Spinal cord (tissue), 10 donors: ENCODE results near the gene CGN. TPM values are rescaled to one million over a fixed set of nuclear protein-coding genes. Genes with fewer than 3 reads are reported as not detected.

Experiments used
- DNase-seq, 6 donors: peaks; one replicate each; pipeline versions ENCODE4 v3.0.0 to v3.0.0-alpha.2; 2013 to 2015; ENCODE audit warnings: low spot score in 6 of 6, low read depth in 4 of 6
- H3K27ac ChIP-seq: one replicate; pipeline ENCODE4 v1.5.1; 2013; ENCODE audit warnings: low read depth, low read length, control low read depth
- H3K27me3 ChIP-seq: one replicate; pipeline ENCODE4 v1.6.1; 2013; ENCODE audit warnings: low read length; ENCODE audit not compliant: control insufficient read depth, insufficient read depth
- H3K36me3 ChIP-seq: one replicate; pipeline ENCODE4 v1.6.1; 2013; ENCODE audit warnings: low read length; ENCODE audit not compliant: control insufficient read depth, insufficient read depth
- H3K4me1 ChIP-seq: one replicate; pipeline ENCODE4 v1.6.1; 2013; ENCODE audit warnings: low read length; ENCODE audit not compliant: control insufficient read depth, insufficient read depth
- H3K4me3 ChIP-seq: one replicate; pipeline ENCODE4 v1.5.1; 2013; ENCODE audit warnings: low read depth, low read length, control low read depth
- H3K9me3 ChIP-seq: one replicate; pipeline ENCODE4 v1.6.1; 2013; ENCODE audit warnings: low read length; ENCODE audit not compliant: control insufficient read depth, insufficient read depth
- WGBS: methylation state at CpG from one replicate; pipeline ENCODE4 v1.1.5; 2013; ENCODE audit warnings: missing lambda C conversion rate; ENCODE audit not compliant: insufficient coverage; 5-methylcytosine and 5-hydroxymethylcytosine counted together
- polyA plus RNA-seq, 2 donors: library from polyadenylated mRNA; unstranded; fragments of 120-200 nt; gene quantifications; one replicate each; pipeline ENCODE4 v1.2.1, GENCODE V29; 2013; ENCODE audit not compliant: insufficient read length in 2 of 2
- total RNA-seq, 2 donors: library from RNA; depleted of rRNA in 1 of 2; stranded (reverse); fragments of 120-200 nt in 1 of 2; fragments of >200 nt in 1 of 2; gene quantifications; one replicate each; pipeline versions ENCODE4 v1.2.3 to v1.2.4, GENCODE V29; 2013 to 2014
- donor health status: healthy.

Gene CGN
- total and polyA plus RNA-seq, 4 donors, result 2.4 to 14.1 (median 5.5) TPM

DNA sequence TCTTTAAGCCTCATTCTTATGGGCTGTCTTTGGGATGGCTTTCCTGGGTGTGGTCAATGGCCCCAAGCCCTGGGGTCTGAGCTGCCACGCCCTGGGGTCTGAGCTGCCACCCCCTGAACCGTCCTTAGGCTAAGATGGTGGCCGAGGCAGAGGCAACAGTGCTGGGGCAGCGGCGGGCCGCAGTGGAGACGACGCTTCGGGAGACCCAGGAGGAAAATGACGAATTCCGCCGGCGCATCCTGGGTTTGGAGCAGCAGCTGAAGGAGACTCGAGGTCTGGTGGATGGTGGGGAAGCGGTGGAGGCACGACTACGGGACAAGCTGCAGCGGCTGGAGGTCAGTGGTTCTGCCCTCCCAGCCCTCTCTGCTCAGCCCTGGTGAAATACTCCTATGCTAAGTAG, 18.6 kb downstream of the CGN start:
- WGBS, result 94% methylated on average over 16 of the region's 18 CpGs
- no peaks in the 10 kb centered on the region for H3K9me3 ChIP-seq
- peaks cover 53% of the 10 kb centered on the region for H3K36me3 ChIP-seq
- no peak for DNase-seq
- H3K4me3 ChIP-seq, result no peak overlapping the region
- H3K4me1 ChIP-seq, result no peaks in the 10 kb centered on the region
- no peaks in the 10 kb centered on the region for H3K27me3 ChIP-seq
- no peak overlapping the region for H3K27ac ChIP-seq

DNA sequence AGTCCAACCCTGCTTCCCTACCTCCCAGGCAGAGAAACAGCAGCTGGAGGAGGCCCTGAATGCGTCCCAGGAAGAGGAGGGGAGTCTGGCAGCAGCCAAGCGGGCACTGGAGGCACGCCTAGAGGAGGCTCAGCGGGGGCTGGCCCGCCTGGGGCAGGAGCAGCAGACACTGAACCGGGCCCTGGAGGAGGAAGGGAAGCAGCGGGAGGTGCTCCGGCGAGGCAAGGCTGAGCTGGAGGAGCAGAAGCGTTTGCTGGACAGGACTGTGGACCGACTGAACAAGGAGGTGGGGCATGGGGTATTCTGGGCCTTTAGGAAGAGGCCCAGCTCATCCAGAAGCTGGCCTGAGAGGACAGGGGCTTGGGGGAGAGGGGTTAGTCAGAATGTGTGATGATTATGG, 19.3 kb downstream of the CGN start:
- no peak for DNase-seq
- no peak overlapping the region for H3K4me3 ChIP-seq
- no peaks in the 10 kb centered on the region for H3K27me3 ChIP-seq
- H3K27ac ChIP-seq, result no peak overlapping the region
- no peaks in the 10 kb centered on the region for H3K4me1 ChIP-seq
- 81% methylated on average over 11 of the region's 11 CpGs for WGBS
- no peaks in the 10 kb centered on the region for H3K9me3 ChIP-seq
- H3K36me3 ChIP-seq, result peaks cover 54% of the 10 kb centered on the region

DNA sequence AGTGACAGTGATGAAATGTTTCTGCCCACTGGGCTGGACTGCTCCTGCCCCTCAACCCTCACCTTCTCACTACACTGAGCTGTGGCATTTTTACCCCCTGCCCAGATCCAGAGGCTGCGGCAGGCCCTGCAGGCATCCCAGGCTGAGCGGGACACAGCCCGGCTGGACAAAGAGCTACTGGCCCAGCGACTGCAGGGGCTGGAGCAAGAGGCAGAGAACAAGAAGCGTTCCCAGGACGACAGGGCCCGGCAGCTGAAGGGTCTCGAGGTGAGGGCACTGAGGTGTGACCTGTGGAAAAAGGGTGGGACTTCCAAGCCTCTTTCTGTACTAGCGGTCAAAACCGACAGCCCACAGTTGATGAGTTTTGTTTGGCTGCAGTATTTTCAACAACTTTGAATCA, 22.7 kb downstream of the CGN start:
- Histone ChIP-seq H3K4me3 (no peak overlapping the region), H3K9me3 (no peaks in the 10 kb centered on the region), H3K36me3 (peaks cover 58% of the 10 kb centered on the region), H3K27me3 (no peaks in the 10 kb centered on the region), H3K4me1 (no peaks in the 10 kb centered on the region), H3K27ac (no peak overlapping the region)
- 59% methylated on average over 8 of the region's 10 CpGs for WGBS
- DNase-seq, result no peak

DNA sequence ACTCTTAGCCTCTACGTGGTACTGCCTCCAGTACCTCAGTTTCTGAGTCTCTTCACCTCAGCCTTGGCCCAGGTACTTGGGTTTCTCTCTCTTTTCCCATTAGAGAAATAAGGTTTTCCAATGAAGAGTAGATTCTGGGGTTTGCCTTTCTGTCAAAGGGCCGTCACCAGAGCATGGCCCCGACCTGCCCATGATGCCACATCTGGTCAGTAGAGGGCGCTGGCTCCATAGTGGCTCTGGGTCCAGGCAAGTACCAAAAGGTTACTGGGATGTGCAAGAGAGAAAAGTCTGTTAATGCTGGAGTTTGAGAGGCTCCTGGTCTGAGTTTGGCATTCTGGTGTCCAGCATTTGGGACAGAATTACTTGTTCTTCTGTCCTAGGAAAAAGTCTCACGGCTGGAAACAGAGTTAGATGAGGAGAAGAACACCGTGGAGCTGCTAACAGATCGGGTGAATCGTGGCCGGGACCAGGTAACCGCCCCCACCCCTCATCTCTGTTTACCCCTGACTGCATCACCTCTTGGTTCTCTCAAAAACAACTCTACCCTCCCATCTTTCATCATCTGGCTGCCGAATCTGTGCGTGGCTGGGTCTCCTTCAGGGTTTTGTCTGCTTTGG, 23.6 kb downstream of the CGN start:
- peak in 3 of 6 donors; percentile 35 to 63 (median 60) for DNase-seq
- Histone ChIP-seq H3K9me3 (no peaks in the 10 kb centered on the region), H3K4me3 (no peak overlapping the region), H3K4me1 (peaks cover 6% of the 10 kb centered on the region), H3K36me3 (peaks cover 51% of the 10 kb centered on the region), H3K27ac (no peak overlapping the region), H3K27me3 (no peaks in the 10 kb centered on the region)
- 67% methylated on average over 10 of the region's 12 CpGs for WGBS

DNA sequence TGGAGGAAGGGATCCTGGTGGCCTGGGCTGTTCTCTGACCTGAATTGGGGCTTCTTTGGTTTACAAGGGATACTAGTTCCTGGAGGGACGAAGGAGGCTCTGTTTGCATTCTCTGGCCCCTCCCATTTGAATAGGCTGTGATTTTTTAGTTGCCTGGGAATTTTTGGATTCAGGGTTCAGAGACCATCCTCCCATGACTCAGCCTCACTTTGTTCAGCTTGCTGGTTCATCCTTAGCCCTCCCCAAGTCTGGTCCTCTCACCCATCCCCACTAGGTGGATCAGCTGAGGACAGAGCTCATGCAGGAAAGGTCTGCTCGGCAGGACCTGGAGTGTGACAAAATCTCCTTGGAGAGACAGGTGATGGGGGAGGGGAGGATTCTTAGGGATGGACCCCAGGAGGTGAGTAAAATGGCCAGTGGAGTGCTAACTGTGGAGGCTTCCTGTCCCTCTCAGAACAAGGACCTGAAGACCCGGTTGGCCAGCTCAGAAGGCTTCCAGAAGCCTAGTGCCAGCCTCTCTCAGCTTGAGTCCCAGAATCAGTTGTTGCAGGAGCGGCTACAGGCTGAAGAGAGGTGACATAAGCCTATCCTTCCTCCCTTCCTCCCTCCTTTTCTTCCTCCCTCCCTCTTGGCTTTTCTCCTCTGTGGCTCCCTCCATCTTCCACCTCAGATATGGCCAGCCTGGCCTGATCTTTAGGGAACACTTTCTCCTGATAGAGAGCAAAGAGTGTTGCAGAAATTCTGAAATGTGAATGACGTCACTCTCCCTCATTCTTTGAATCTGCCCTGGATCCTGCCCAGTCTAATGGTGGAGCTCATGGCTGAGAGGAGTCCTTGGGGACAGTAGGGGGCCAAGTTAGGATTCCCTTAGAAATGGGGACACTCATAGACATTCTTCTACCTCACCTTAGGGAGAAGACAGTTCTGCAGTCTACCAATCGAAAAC, 24.4 kb downstream of the CGN start:
- H3K27me3 ChIP-seq, result no peaks in the 10 kb centered on the region
- WGBS, result 96% methylated on average over 5 of the region's 6 CpGs
- no peak for DNase-seq
- H3K27ac ChIP-seq, result no peak overlapping the region
- no peaks in the 10 kb centered on the region for H3K9me3 ChIP-seq
- H3K36me3 ChIP-seq, result peaks cover 44% of the 10 kb centered on the region
- H3K4me1 ChIP-seq, result peaks cover 10% of the 10 kb centered on the region
- no peak overlapping the region for H3K4me3 ChIP-seq

DNA sequence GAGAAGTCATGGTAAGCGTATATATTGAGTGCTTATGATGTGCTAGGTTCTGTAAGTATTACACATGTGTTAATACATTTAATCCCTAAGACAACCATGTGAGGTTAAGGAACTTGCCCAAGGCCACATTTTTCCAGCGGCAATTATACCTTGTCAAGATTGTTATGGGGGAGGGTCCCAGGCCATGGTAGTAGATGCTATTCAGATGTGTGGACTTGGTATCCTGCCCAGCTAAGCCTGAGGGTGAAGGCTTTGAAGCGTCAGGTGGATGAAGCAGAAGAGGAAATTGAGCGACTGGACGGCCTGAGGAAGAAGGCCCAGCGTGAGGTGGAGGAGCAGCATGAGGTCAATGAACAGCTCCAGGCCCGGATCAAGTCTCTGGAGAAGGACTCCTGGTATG, 25.3 kb downstream of the CGN start:
- Histone ChIP-seq H3K9me3 (no peaks in the 10 kb centered on the region), H3K4me1 (peaks cover 16% of the 10 kb centered on the region), H3K36me3 (peaks cover 40% of the 10 kb centered on the region), H3K27me3 (no peaks in the 10 kb centered on the region), H3K4me3 (no peak overlapping the region), H3K27ac (no peak overlapping the region)
- no peak for DNase-seq
- 90% methylated on average over 6 of the region's 7 CpGs for WGBS

DNA sequence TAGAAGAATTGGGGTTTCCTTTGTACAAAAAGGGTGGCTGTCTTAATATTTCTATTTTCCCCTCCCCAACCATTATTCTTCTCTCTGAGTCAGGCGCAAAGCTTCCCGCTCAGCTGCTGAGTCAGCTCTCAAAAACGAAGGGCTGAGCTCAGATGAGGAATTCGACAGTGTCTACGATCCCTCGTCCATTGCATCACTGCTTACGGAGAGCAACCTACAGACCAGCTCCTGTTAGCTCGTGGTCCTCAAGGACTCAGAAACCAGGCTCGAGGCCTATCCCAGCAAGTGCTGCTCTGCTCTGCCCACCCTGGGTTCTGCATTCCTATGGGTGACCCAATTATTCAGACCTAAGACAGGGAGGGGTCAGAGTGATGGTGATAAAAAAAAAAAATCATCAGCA, 25.9 kb downstream of the CGN start:
- WGBS, result 89% methylated on average over 9 of the region's 9 CpGs
- H3K36me3 ChIP-seq, result peaks cover 40% of the 10 kb centered on the region
- no peak for DNase-seq
- no peak overlapping the region for H3K4me3 ChIP-seq
- peaks cover 17% of the 10 kb centered on the region for H3K4me1 ChIP-seq
- no peaks in the 10 kb centered on the region for H3K27me3 ChIP-seq
- no peaks in the 10 kb centered on the region for H3K9me3 ChIP-seq
- H3K27ac ChIP-seq, result no peak overlapping the region

DNA sequence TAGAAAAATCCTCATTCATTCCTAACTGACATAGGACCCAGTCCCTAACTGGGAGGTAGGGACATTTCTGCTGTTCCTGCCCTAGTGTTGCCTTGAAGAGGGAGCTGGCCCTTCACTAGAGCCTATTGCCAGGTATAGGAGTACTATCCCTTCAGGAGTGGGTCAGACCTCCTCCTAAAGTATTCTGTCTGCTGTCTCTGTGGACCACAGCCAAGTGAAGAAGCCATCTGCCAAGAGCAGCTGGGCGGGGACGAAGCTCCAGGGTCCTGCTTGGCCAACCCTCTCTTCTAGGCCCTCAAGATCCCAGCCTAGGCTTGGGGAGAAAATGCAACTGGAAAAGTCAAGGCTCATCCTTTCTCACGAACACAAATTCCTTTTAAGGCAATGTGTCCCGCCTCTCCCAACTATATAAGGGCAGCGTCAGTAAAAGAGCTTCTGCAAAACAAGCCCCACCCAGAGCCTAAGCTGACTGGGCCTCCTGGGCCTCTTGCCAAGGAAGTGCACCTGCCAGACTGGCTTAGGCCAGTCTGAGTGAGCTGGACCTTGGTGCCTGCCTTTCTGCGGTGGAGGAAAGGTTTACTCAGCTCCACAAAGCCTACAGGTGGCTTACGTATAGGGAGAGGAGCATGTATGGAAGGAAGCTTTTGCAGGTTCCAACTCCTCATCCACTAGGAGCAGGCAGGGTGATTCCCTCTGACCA, 28.3 kb downstream of the CGN start:
- 50% methylated on average over 6 of the region's 7 CpGs for WGBS
- no peaks in the 10 kb centered on the region for H3K27me3 ChIP-seq
- peaks cover 20% of the 10 kb centered on the region for H3K4me1 ChIP-seq
- peak overlapping the region; percentile 80 for H3K4me3 ChIP-seq
- H3K36me3 ChIP-seq, result peaks cover 27% of the 10 kb centered on the region
- peak in 2 of 6 donors; percentile 7 to 60 for DNase-seq
- H3K9me3 ChIP-seq, result no peaks in the 10 kb centered on the region
- peak overlapping the region; percentile 51 for H3K27ac ChIP-seq

DNA sequence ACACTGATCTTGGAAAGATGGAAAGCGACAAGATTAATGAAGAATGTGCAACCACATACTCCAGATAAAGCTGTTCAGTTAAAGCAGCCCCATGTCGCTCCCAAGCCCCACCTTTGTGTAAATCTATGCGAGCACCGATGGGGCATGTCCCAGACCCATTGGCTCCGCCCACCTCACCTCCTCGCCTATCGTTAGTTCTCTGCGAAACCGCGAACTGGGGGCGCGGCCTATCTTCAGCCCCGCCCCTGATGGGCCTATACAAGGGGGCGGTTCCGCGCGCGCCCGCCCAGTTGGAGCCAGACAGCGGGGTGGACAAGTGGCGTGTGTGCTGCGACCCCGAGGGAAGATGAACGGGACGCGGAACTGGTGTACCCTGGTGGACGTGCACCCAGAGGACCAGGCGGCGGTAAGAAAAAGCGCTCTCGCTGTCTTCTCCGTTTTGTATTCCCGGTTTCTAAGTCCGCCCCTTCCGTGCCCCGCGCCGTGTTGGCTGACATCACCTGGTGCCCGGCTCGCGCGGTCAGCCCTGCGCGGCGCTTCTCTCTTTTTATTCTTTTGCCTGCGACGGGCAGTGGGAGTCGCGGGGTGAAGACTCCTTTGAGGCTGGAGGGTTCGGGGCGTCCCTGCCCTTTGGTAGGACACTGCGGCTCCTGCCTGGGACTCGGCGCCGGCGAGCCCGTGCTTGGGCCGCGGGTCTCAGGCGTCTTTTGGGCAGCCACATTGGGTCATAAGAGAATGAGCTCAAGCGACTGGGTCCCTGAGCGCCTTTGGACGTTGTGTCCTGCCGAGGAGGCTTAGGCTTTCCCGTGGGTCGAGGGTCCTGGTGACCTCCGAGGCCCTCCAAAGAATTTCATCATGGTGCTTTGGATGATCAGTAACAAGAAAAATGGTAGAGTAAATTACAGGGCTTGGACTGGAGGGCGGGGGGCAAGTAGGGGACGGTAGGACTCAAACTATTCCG, 29.1 kb downstream of the CGN start, which contains the start of gene TUFT1:
Gene TUFT1 (plus strand): TSS at position 289 of the 961 bp plus-strand sequence. CDS start 58 bp downstream, at position 347.
- Histone ChIP-seq H3K9me3 (no peaks in the 10 kb centered on the region), H3K27me3 (no peaks in the 10 kb centered on the region), H3K4me1 (peaks cover 20% of the 10 kb centered on the region), H3K36me3 (peaks cover 19% of the 10 kb centered on the region), H3K4me3 (peak within 1 kb of the TSS; percentile 80), H3K27ac (peak within 1 kb of the TSS; percentile 51)
- WGBS, result under 1% methylated on average over 65 of the region's 70 CpGs
- peak; percentile 69 to 98 (median 84) for DNase-seq
